Measurements from ENCODE around the gene SLC9A9.

The SLC9A9 gene

GRCh38 chr3:143736205-143736997 is 111.9 kb downstream of the SLC9A9 start:
- H3K4me3 ChIP-seq (ENCODE audit: low read length), result no peak overlapping the region
- no peaks in the 10 kb centered on the region for H3K4me1 ChIP-seq (ENCODE audit: control insufficient read depth, low read depth, low read length)
- no peaks in the 10 kb centered on the region for H3K27me3 ChIP-seq (ENCODE audit: insufficient read depth, low read length, poor library complexity)
- no peak overlapping the region for H3K56ac ChIP-seq (ENCODE audit: low read length)
- H3K18ac ChIP-seq (ENCODE audit: low read length), result no peak overlapping the region
- H3K79me1 ChIP-seq (ENCODE audit: low read length), result no peaks in the 10 kb centered on the region
- no peaks in the 10 kb centered on the region for H3K79me2 ChIP-seq (ENCODE audit: control insufficient read depth, insufficient read depth, low read length)
- H3K4me2 ChIP-seq (ENCODE audit: low read length), result no peak overlapping the region
- H3K9ac ChIP-seq (ENCODE audit: low read length), result no peak overlapping the region
- no peak overlapping the region for H2AK5ac ChIP-seq (ENCODE audit: low read length)
- H3K23ac ChIP-seq (ENCODE audit: low read length), result no peak overlapping the region
- H3K36me3 ChIP-seq (ENCODE audit: control insufficient read depth, insufficient read depth, low read length), result no peaks in the 10 kb centered on the region
- H3K27ac ChIP-seq (ENCODE audit: low read depth, low read length), result no peak overlapping the region
- no peak overlapping the region for H3K4ac ChIP-seq (ENCODE audit: low read depth, low read length)
- no peak overlapping the region for H2BK15ac ChIP-seq (replicated peaks; ENCODE audit: low read depth)
- no peak overlapping the region for H4K5ac ChIP-seq (ENCODE audit: low read length)
- no peak for DNase-seq
- H2BK120ac ChIP-seq (ENCODE audit: low read depth, low read length), result no peak overlapping the region
- no peak overlapping the region for H2BK5ac ChIP-seq (ENCODE audit: low read length)
- no peak overlapping the region for H4K8ac ChIP-seq (ENCODE audit: low read depth, low read length)
- no CpG with 5 or more reads among the region's 5 CpGs for WGBS (ENCODE audit: extremely low coverage, insufficient coverage, low lambda C conversion rate)

GRCh38 chr3:143731776-143732175 is 116.5 kb downstream of the SLC9A9 start:
- H3K23ac ChIP-seq (ENCODE audit: low read length), result no peak overlapping the region
- no peak for DNase-seq
- no peak overlapping the region for H3K4me2 ChIP-seq (ENCODE audit: low read length)
- H3K4me1 ChIP-seq (ENCODE audit: control insufficient read depth, low read depth, low read length), result no peaks in the 10 kb centered on the region
- H2AK5ac ChIP-seq (ENCODE audit: low read length), result no peak overlapping the region
- H3K27ac ChIP-seq (ENCODE audit: low read depth, low read length), result no peak overlapping the region
- H3K18ac ChIP-seq (ENCODE audit: low read length), result no peak overlapping the region
- H3K79me1 ChIP-seq (ENCODE audit: low read length), result no peaks in the 10 kb centered on the region
- no peak overlapping the region for H4K5ac ChIP-seq (ENCODE audit: low read length)
- no peak overlapping the region for H3K56ac ChIP-seq (ENCODE audit: low read length)
- no CpG with 5 or more reads among the region's 2 CpGs for WGBS (ENCODE audit: extremely low coverage, insufficient coverage, low lambda C conversion rate)
- H4K8ac ChIP-seq (ENCODE audit: low read depth, low read length), result no peak overlapping the region
- no peak overlapping the region for H2BK15ac ChIP-seq (replicated peaks; ENCODE audit: low read depth)
- H3K4me3 ChIP-seq (ENCODE audit: low read length), result no peak overlapping the region
- no peak overlapping the region for H3K4ac ChIP-seq (ENCODE audit: low read depth, low read length)
- no peaks in the 10 kb centered on the region for H3K79me2 ChIP-seq (ENCODE audit: control insufficient read depth, insufficient read depth, low read length)
- H3K9ac ChIP-seq (ENCODE audit: low read length), result no peak overlapping the region
- H3K27me3 ChIP-seq (ENCODE audit: insufficient read depth, low read length, poor library complexity), result no peaks in the 10 kb centered on the region
- no peak overlapping the region for H2BK120ac ChIP-seq (ENCODE audit: low read depth, low read length)
- H3K36me3 ChIP-seq (ENCODE audit: control insufficient read depth, insufficient read depth, low read length), result no peaks in the 10 kb centered on the region
- H2BK5ac ChIP-seq (ENCODE audit: low read length), result no peak overlapping the region

DNA sequence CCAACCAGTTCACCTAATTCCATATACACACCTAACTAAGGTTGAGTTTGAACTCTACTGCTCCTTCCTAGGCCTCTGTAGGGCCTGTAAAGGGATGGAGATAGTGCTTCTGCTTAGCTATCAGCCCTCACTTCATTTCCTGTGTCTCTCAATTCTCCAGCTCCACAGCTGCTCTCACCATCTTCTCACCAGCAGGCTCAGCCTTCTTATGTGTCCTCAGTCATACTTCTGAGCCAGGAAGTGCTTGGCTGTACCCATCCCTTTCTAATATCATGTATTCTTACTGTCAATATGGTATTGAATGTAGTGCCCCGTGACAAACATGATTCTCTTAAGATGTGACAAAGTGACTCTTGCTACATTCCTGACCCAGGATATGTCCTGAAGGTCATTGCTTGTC is 116.9 kb downstream of the SLC9A9 start:
- no peaks in the 10 kb centered on the region for H3K4me1 ChIP-seq (ENCODE audit: control insufficient read depth, low read depth, low read length)
- no peaks in the 10 kb centered on the region for H3K79me2 ChIP-seq (ENCODE audit: control insufficient read depth, insufficient read depth, low read length)
- H3K56ac ChIP-seq (ENCODE audit: low read length), result no peak overlapping the region
- DNase-seq, result no peak
- no CpG with 5 or more reads among the region's 1 CpG for WGBS (ENCODE audit: extremely low coverage, insufficient coverage, low lambda C conversion rate)
- no peak overlapping the region for H2BK15ac ChIP-seq (replicated peaks; ENCODE audit: low read depth)
- H3K79me1 ChIP-seq (ENCODE audit: low read length), result no peaks in the 10 kb centered on the region
- no peak overlapping the region for H3K4me3 ChIP-seq (ENCODE audit: low read length)
- H3K36me3 ChIP-seq (ENCODE audit: control insufficient read depth, insufficient read depth, low read length), result no peaks in the 10 kb centered on the region
- no peak overlapping the region for H3K23ac ChIP-seq (ENCODE audit: low read length)
- no peak overlapping the region for H3K4me2 ChIP-seq (ENCODE audit: low read length)
- no peaks in the 10 kb centered on the region for H3K27me3 ChIP-seq (ENCODE audit: insufficient read depth, low read length, poor library complexity)
- H3K27ac ChIP-seq (ENCODE audit: low read depth, low read length), result no peak overlapping the region
- H4K5ac ChIP-seq (ENCODE audit: low read length), result no peak overlapping the region
- no peak overlapping the region for H3K18ac ChIP-seq (ENCODE audit: low read length)
- H2BK5ac ChIP-seq (ENCODE audit: low read length), result no peak overlapping the region
- no peak overlapping the region for H3K4ac ChIP-seq (ENCODE audit: low read depth, low read length)
- no peak overlapping the region for H4K8ac ChIP-seq (ENCODE audit: low read depth, low read length)
- H3K9ac ChIP-seq (ENCODE audit: low read length), result no peak overlapping the region
- H2BK120ac ChIP-seq (ENCODE audit: low read depth, low read length), result no peak overlapping the region
- no peak overlapping the region for H2AK5ac ChIP-seq (ENCODE audit: low read length)

DNA sequence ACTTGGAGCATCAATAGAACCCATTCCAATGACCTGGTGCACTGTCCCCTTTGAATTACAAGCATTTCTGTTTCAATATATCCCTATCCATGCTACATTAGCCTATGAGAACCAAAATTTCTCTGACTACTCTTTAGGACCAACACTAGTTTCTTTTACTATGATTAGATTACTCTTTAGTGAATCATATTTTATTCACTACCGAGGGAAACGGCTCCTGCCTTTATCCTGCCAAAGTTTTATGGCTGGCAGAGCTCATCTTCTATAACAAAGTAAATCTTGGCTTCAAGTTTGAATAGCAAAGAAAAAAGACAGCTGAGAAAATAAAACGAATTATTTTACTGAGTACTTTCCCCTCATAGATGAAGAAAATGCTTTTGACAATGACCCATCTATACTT is 120.9 kb downstream of the SLC9A9 start:
- Histone ChIP-seq H3K4me2 (ENCODE audit: low read length) (no peak overlapping the region), H3K27ac (ENCODE audit: low read depth, low read length) (no peak overlapping the region), H3K27me3 (ENCODE audit: insufficient read depth, low read length, poor library complexity) (no peaks in the 10 kb centered on the region), H3K4me3 (ENCODE audit: low read length) (no peak overlapping the region), H3K9ac (ENCODE audit: low read length) (no peak overlapping the region), H3K56ac (ENCODE audit: low read length) (no peak overlapping the region), H2BK120ac (ENCODE audit: low read depth, low read length) (no peak overlapping the region), H2BK15ac (replicated peaks; ENCODE audit: low read depth) (no peak overlapping the region), H3K79me1 (ENCODE audit: low read length) (no peaks in the 10 kb centered on the region), H2AK5ac (ENCODE audit: low read length) (no peak overlapping the region), H3K18ac (ENCODE audit: low read length) (no peak overlapping the region), H4K8ac (ENCODE audit: low read depth, low read length) (no peak overlapping the region), H3K23ac (ENCODE audit: low read length) (no peak overlapping the region), H3K4ac (ENCODE audit: low read depth, low read length) (no peak overlapping the region), H3K4me1 (ENCODE audit: control insufficient read depth, low read depth, low read length) (no peaks in the 10 kb centered on the region), H4K5ac (ENCODE audit: low read length) (no peak overlapping the region), H2BK5ac (ENCODE audit: low read length) (no peak overlapping the region), H3K79me2 (ENCODE audit: control insufficient read depth, insufficient read depth, low read length) (no peaks in the 10 kb centered on the region), H3K36me3 (ENCODE audit: control insufficient read depth, insufficient read depth, low read length) (no peaks in the 10 kb centered on the region)
- no peak for DNase-seq
- WGBS (ENCODE audit: extremely low coverage, insufficient coverage, low lambda C conversion rate), result no CpG with 5 or more reads among the region's 3 CpGs

DNA sequence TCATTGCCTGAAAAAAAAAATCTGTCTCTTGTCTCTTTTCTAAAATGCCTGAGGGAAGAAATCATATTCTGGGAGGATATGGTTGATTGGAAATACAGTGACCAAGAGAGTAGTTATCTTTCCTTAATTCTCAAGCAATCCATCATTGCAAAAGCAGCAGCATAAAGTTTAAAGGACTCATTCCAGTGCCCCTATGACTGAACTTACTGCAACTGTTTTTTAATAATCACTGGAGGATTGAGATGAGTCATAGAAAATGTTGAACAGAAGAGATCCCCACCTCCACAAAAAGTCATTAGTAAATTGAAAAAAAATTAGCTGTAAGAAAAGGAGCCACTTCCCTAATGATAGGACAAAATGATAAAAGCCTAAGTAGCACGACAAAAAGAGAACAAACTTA is 121.5 kb downstream of the SLC9A9 start:
- no peak overlapping the region for H3K18ac ChIP-seq (ENCODE audit: low read length)
- H4K8ac ChIP-seq (ENCODE audit: low read depth, low read length), result no peak overlapping the region
- H3K4me3 ChIP-seq (ENCODE audit: low read length), result no peak overlapping the region
- DNase-seq, result no peak
- H3K79me1 ChIP-seq (ENCODE audit: low read length), result no peaks in the 10 kb centered on the region
- H3K36me3 ChIP-seq (ENCODE audit: control insufficient read depth, insufficient read depth, low read length), result no peaks in the 10 kb centered on the region
- no peak overlapping the region for H3K56ac ChIP-seq (ENCODE audit: low read length)
- H3K27me3 ChIP-seq (ENCODE audit: insufficient read depth, low read length, poor library complexity), result no peaks in the 10 kb centered on the region
- WGBS (ENCODE audit: extremely low coverage, insufficient coverage, low lambda C conversion rate), result no CpG with 5 or more reads among the region's 1 CpG
- no peak overlapping the region for H2AK5ac ChIP-seq (ENCODE audit: low read length)
- no peaks in the 10 kb centered on the region for H3K4me1 ChIP-seq (ENCODE audit: control insufficient read depth, low read depth, low read length)
- no peak overlapping the region for H2BK5ac ChIP-seq (ENCODE audit: low read length)
- no peak overlapping the region for H4K5ac ChIP-seq (ENCODE audit: low read length)
- H2BK15ac ChIP-seq (replicated peaks; ENCODE audit: low read depth), result no peak overlapping the region
- no peak overlapping the region for H2BK120ac ChIP-seq (ENCODE audit: low read depth, low read length)
- no peak overlapping the region for H3K23ac ChIP-seq (ENCODE audit: low read length)
- H3K4me2 ChIP-seq (ENCODE audit: low read length), result no peak overlapping the region
- H3K27ac ChIP-seq (ENCODE audit: low read depth, low read length), result no peak overlapping the region
- H3K79me2 ChIP-seq (ENCODE audit: control insufficient read depth, insufficient read depth, low read length), result no peaks in the 10 kb centered on the region
- no peak overlapping the region for H3K9ac ChIP-seq (ENCODE audit: low read length)
- no peak overlapping the region for H3K4ac ChIP-seq (ENCODE audit: low read depth, low read length)

DNA sequence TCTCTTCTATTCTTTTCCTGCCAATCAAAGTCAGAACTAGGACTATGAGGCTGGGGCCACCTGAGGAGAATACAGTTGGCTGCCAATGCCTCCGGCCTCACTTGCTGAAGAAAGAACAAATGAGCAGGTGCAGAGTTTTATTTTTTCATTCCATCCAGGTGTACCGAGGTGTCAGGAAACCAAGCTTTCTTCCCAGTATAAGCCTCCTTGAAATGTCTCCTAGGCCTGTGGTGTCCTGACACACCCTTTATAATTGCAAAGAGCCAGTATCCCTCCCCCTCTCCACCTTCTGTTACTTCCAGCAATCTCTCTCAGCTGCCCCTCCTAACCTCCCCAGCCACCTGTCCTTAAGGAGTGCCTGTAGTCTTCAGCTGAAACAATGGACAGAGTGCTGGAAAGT is 127.9 kb downstream of the SLC9A9 start:
- no peak overlapping the region for H3K4me3 ChIP-seq (ENCODE audit: low read length)
- no peaks in the 10 kb centered on the region for H3K36me3 ChIP-seq (ENCODE audit: control insufficient read depth, insufficient read depth, low read length)
- no peak overlapping the region for H3K4me2 ChIP-seq (ENCODE audit: low read length)
- no peak overlapping the region for H2AK5ac ChIP-seq (ENCODE audit: low read length)
- no peak overlapping the region for H2BK5ac ChIP-seq (ENCODE audit: low read length)
- H3K18ac ChIP-seq (ENCODE audit: low read length), result no peak overlapping the region
- no peaks in the 10 kb centered on the region for H3K4me1 ChIP-seq (ENCODE audit: control insufficient read depth, low read depth, low read length)
- H3K4ac ChIP-seq (ENCODE audit: low read depth, low read length), result no peak overlapping the region
- no CpG with 5 or more reads among the region's 2 CpGs for WGBS (ENCODE audit: extremely low coverage, insufficient coverage, low lambda C conversion rate)
- H3K79me2 ChIP-seq (ENCODE audit: control insufficient read depth, insufficient read depth, low read length), result no peaks in the 10 kb centered on the region
- H3K9ac ChIP-seq (ENCODE audit: low read length), result no peak overlapping the region
- H2BK120ac ChIP-seq (ENCODE audit: low read depth, low read length), result no peak overlapping the region
- H3K79me1 ChIP-seq (ENCODE audit: low read length), result no peaks in the 10 kb centered on the region
- H3K27ac ChIP-seq (ENCODE audit: low read depth, low read length), result no peak overlapping the region
- DNase-seq, result no peak
- no peak overlapping the region for H4K5ac ChIP-seq (ENCODE audit: low read length)
- H3K23ac ChIP-seq (ENCODE audit: low read length), result no peak overlapping the region
- H3K27me3 ChIP-seq (ENCODE audit: insufficient read depth, low read length, poor library complexity), result no peaks in the 10 kb centered on the region
- no peak overlapping the region for H2BK15ac ChIP-seq (replicated peaks; ENCODE audit: low read depth)
- H3K56ac ChIP-seq (ENCODE audit: low read length), result no peak overlapping the region
- no peak overlapping the region for H4K8ac ChIP-seq (ENCODE audit: low read depth, low read length)
